ENCODE results near the gene FAN1.

- no peak for TF ChIP-seq CTCF (conservative IDR thresholded peaks at IDR 0.05 in 1 of 2, IDR thresholded peaks at IDR 0.05 in 1 of 2; ENCODE audit: extremely low read depth in 1 of 2, insufficient read depth in 1 of 2, low read depth in 1 of 2, low read length in 2 of 2)
- TF ChIP-seq EZH2 (IDR thresholded peaks at IDR 0.05; ENCODE audit: borderline replicate concordance, low read length) = no peak
Measured at GRCh38 chr15:30872341-30872748, 31.4 kb upstream of the FAN1 start.
